ENCODE measurements around the gene IL36RN.

DNA sequence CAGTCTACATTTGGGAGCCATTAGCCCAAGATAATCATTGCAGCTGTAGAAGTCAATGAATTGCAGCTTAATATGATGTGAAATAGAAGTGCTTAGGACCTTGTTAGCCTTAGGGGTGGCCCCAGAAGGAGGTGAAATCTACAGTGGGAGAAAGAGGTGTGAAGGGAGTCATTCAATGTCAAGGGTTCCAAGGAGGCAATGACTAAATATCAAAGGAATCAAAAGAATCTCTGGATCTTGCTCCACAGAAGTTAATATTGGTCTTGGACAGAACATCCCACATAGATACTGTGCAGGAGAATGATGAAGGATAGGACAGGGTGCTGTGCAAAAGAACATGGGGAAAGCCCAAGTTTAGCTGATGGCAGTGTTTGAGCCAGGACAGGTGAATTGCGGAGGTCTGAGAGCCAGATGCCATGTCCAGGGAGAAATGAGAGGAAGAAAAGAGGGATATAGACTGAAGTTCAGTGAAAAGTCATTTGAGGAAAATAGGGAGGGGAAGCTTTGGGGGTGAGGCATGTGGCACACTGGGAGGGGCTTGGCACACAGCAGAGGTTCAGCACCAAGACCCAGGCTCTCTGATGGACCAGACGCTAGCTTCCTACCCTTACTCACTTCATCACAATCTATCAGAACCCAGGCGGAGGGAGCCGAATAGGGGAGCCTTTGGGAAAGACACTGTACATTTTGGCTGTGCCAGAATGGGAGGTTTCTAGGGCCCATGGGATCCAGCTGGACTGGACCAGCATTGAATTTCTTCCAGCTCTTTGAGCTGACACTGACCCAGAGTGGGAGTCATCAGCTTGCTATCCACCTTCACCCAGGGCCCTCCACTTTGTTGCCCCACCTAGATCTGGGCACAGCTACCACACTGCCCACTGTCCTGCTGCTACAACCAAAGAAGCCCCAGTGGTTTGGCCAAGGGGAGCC is 10.9 kb downstream of the IL36RN start:
- TF ChIP-seq EZH2 (IDR thresholded peaks at IDR 0.05; ENCODE audit: insufficient read depth, low read length): no peak
- TF ChIP-seq, protein P1, sequence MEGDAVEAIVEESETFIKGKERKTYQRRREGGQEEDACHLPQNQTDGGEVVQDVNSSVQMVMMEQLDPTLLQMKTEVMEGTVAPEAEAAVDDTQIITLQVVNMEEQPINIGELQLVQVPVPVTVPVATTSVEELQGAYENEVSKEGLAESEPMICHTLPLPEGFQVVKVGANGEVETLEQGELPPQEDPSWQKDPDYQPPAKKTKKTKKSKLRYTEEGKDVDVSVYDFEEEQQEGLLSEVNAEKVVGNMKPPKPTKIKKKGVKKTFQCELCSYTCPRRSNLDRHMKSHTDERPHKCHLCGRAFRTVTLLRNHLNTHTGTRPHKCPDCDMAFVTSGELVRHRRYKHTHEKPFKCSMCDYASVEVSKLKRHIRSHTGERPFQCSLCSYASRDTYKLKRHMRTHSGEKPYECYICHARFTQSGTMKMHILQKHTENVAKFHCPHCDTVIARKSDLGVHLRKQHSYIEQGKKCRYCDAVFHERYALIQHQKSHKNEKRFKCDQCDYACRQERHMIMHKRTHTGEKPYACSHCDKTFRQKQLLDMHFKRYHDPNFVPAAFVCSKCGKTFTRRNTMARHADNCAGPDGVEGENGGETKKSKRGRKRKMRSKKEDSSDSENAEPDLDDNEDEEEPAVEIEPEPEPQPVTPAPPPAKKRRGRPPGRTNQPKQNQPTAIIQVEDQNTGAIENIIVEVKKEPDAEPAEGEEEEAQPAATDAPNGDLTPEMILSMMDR (IDR thresholded peaks at IDR 0.05; ENCODE audit: insufficient read depth, low read depth, low read length): no peak
